Measurements from ENCODE around the gene TGFBR2. TPM values are rescaled to one million over a fixed set of nuclear protein-coding genes. Genes with fewer than 3 reads are reported as not detected.

The TGFBR2 gene
- total RNA-seq, 1 experiment from 2014 or later = 22.5 TPM

DNA sequence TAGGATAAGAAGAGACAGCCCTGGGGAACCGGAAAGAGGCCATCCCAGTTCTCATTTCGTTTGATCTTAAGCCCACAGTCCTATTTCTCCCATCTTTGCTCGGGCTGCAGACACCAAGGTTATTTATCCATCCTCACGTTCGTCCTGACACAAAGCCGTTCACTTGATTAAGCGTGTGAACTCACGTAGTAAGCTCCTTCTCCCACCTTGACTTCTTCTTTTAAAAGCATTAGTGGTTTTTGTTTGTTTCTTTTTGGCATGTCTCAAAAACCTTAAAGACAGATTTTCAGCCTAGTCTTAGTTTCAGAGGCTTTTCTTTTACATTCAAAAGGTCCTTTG, 70.9 kb downstream of the TGFBR2 start:
- RAD21 ChIA-PET (ENCODE audit: low non-redundant PET in 1 of 2, low total read pairs in 2 of 2, uncharacterized antibody in 2 of 2, unreplicated experiment in 2 of 2) = no interaction called here
- Histone ChIP-seq H3K9me2 (ENCODE audit: insufficient read depth) (no peaks in the 10 kb centered on the region), H3K4me1 (ENCODE audit: control insufficient read depth in 1 of 2, insufficient read depth in 2 of 2, low read length in 2 of 2) (peaks cover 14 to 22% of the 10 kb centered on the region in 2 experiments; a peak in 2 of 4 replicates), H3K27ac (ENCODE audit: low read depth, low read length) (no peak overlapping the region; the same call in 1 of the 2 replicates), H3K9ac (ENCODE audit: low read length) (no peak overlapping the region), H2AFZ (ENCODE audit: low read depth, low read length, poor library complexity, severe bottlenecking) (no peak overlapping the region), H3K36me3 (ENCODE audit: control insufficient read depth in 1 of 2, insufficient read depth in 2 of 2, low read length in 2 of 2) (peaks cover 39 to 68% of the 10 kb centered on the region in 2 experiments), H3K4me3 (replicated peaks in 1 of 2; ENCODE audit: low read depth in 1 of 2, low read length in 2 of 2) (no peak overlapping the region), H3K79me2 (ENCODE audit: insufficient read depth, low read length) (peaks cover 91% of the 10 kb centered on the region), H4K20me1 (ENCODE audit: insufficient read depth) (peaks cover 23% of the 10 kb centered on the region; the same call in 1 of the 2 replicates), H3K9me3 (ENCODE audit: control insufficient read depth in 1 of 2, insufficient read depth in 1 of 2, low read depth in 1 of 2, low read length in 2 of 2) (no peaks in the 10 kb centered on the region), H3K27me3 (ENCODE audit: insufficient read depth, low read length) (no peaks in the 10 kb centered on the region), H3K4me2 (ENCODE audit: low read length) (no peak overlapping the region)
- BruUV-seq (replicated peaks) = no TSS peak
- CTCF ChIA-PET = no interaction called here
- TF ChIP-seq, protein P1, sequence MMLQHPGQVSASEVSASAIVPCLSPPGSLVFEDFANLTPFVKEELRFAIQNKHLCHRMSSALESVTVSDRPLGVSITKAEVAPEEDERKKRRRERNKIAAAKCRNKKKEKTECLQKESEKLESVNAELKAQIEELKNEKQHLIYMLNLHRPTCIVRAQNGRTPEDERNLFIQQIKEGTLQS (IDR thresholded peaks at IDR 0.05) = no peak
- TF ChIP-seq YY1 (IDR thresholded peaks at IDR 0.05; ENCODE audit: extremely low read depth, insufficient replicate concordance, low read depth, low read length) = no peak
- TF ChIP-seq ELF1 (IDR thresholded peaks at IDR 0.05; ENCODE audit: borderline replicate concordance, low read depth) = no peak
- no peak for TF ChIP-seq ZNF274 (IDR thresholded peaks at IDR 0.05; ENCODE audit: low read depth, low read length)
- no peak for TF ChIP-seq EZH2 (IDR thresholded peaks at IDR 0.05)
- TF ChIP-seq, protein P2, sequence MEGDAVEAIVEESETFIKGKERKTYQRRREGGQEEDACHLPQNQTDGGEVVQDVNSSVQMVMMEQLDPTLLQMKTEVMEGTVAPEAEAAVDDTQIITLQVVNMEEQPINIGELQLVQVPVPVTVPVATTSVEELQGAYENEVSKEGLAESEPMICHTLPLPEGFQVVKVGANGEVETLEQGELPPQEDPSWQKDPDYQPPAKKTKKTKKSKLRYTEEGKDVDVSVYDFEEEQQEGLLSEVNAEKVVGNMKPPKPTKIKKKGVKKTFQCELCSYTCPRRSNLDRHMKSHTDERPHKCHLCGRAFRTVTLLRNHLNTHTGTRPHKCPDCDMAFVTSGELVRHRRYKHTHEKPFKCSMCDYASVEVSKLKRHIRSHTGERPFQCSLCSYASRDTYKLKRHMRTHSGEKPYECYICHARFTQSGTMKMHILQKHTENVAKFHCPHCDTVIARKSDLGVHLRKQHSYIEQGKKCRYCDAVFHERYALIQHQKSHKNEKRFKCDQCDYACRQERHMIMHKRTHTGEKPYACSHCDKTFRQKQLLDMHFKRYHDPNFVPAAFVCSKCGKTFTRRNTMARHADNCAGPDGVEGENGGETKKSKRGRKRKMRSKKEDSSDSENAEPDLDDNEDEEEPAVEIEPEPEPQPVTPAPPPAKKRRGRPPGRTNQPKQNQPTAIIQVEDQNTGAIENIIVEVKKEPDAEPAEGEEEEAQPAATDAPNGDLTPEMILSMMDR (IDR thresholded peaks at IDR 0.05 in 2 of 3, conservative IDR thresholded peaks at IDR 0.05 in 1 of 3; ENCODE audit: borderline replicate concordance in 1 of 3, insufficient read depth in 1 of 3, low read depth in 2 of 3, low read length in 2 of 3) = no peak
- TF ChIP-seq SP1 (IDR thresholded peaks at IDR 0.05; ENCODE audit: low read depth) = no peak
- TF ChIP-seq SIN3A (IDR thresholded peaks at IDR 0.05; ENCODE audit: low read depth) = no peak
- TF ChIP-seq RAD21 (IDR thresholded peaks at IDR 0.05; ENCODE audit: low read depth) = no peak
- TF ChIP-seq SRF (IDR thresholded peaks at IDR 0.05; ENCODE audit: low read depth) = no peak
- TF ChIP-seq, protein P3, sequence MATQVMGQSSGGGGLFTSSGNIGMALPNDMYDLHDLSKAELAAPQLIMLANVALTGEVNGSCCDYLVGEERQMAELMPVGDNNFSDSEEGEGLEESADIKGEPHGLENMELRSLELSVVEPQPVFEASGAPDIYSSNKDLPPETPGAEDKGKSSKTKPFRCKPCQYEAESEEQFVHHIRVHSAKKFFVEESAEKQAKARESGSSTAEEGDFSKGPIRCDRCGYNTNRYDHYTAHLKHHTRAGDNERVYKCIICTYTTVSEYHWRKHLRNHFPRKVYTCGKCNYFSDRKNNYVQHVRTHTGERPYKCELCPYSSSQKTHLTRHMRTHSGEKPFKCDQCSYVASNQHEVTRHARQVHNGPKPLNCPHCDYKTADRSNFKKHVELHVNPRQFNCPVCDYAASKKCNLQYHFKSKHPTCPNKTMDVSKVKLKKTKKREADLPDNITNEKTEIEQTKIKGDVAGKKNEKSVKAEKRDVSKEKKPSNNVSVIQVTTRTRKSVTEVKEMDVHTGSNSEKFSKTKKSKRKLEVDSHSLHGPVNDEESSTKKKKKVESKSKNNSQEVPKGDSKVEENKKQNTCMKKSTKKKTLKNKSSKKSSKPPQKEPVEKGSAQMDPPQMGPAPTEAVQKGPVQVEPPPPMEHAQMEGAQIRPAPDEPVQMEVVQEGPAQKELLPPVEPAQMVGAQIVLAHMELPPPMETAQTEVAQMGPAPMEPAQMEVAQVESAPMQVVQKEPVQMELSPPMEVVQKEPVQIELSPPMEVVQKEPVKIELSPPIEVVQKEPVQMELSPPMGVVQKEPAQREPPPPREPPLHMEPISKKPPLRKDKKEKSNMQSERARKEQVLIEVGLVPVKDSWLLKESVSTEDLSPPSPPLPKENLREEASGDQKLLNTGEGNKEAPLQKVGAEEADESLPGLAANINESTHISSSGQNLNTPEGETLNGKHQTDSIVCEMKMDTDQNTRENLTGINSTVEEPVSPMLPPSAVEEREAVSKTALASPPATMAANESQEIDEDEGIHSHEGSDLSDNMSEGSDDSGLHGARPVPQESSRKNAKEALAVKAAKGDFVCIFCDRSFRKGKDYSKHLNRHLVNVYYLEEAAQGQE (IDR thresholded peaks at IDR 0.05; ENCODE audit: low read depth) = no peak
- no peak for TF ChIP-seq MAX (IDR thresholded peaks at IDR 0.05)
- TF ChIP-seq ZBTB33 (IDR thresholded peaks at IDR 0.05; ENCODE audit: extremely low read depth, insufficient replicate concordance, low read length) = no peak
- no peak for TF ChIP-seq EZH2phosphoT487 (IDR thresholded peaks at IDR 0.05; ENCODE audit: borderline replicate concordance)
- no peak for TF ChIP-seq EGR1 (IDR thresholded peaks at IDR 0.05; ENCODE audit: low read depth)
- POLR2A ChIA-PET = no interaction called here
- intact Hi-C loops (cut with micrococcal nuclease) = no loop called here
- DNase-seq (ENCODE audit: low read depth, low spot score) (no peak), ATAC-seq (no peak)
